Ascending aorta (tissue), 2 donors: ENCODE results near the gene ZFYVE9. TPM values are rescaled to one million over a fixed set of nuclear protein-coding genes. Genes with fewer than 3 reads are reported as not detected.

Source experiments
- DNase-seq, 2 donors: peaks; one replicate each; pipeline ENCODE4 v3.0.0-alpha.2; 2019; ENCODE audit warnings: low spot score in 2 of 2
- H3K27ac ChIP-seq, 2 donors: fragments of 200-600 bp; sonication (generic); one replicate each; pipeline ENCODE4 v1.5.1; 2016 to 2017; ENCODE audit warnings: mild to moderate bottlenecking in 1 of 2
- H3K27me3 ChIP-seq: fragments of 200-600 bp; sonication (generic); one replicate; pipeline ENCODE4 v1.5.1; 2017
- H3K36me3 ChIP-seq, 2 donors: fragments of 200-600 bp; sonication (generic); one replicate each; pipeline ENCODE4 v1.5.1; 2016
- H3K4me1 ChIP-seq, 2 donors: fragments of 200-600 bp; sonication (generic); one replicate each; pipeline ENCODE4 v1.5.1; 2016 to 2017; ENCODE audit warnings: mild to moderate bottlenecking in 1 of 2
- H3K4me3 ChIP-seq, 2 donors: fragments of 200-600 bp; sonication (generic); one replicate each; pipeline ENCODE4 v1.5.1; 2016 to 2017; ENCODE audit warnings: mild to moderate bottlenecking in 1 of 2
- H3K9me3 ChIP-seq, 2 donors: fragments of 200-600 bp; sonication (generic); one replicate each; pipeline ENCODE4 v1.5.1; 2016
- CTCF ChIP-seq, 3 experiments: fragments of 200-600 bp in 2 of 3; fragments of 450-650 bp in 1 of 3; sonication (generic) in 2 of 3; IDR thresholded peaks; one replicate each; pipeline ENCODE4 v1.5.1; 2016 to 2019; ENCODE audit warnings: antibody characterized with exemption in 3 of 3, mild to moderate bottlenecking in 1 of 3, moderate library complexity in 1 of 3
- intact Hi-C: fragments of 100-400 bp; cut with DNase I; formaldehyde crosslinking; loops from one replicate; pipeline ENCODE4 v1.15.1; 2023
- total RNA-seq: library from RNA; depleted of rRNA; stranded (reverse); fragments of >200 nt; gene quantifications from one replicate; pipeline ENCODE4 v1.1.0, GENCODE V29; 2016

Gene ZFYVE9
- total RNA-seq, 1 donor from 2014 or later = 8.1 TPM

- H3K4me3 ChIP-seq = no peak overlapping the region
- intact Hi-C loops = no loop called here
- H3K4me1 ChIP-seq = no peaks in the 10 kb centered on the region
- H3K36me3 ChIP-seq = no peaks in the 10 kb centered on the region
- no peaks in the 10 kb centered on the region for H3K9me3 ChIP-seq
- no peaks in the 10 kb centered on the region for H3K27me3 ChIP-seq
- H3K27ac ChIP-seq = no peak overlapping the region
- no peak for TF ChIP-seq CTCF (IDR thresholded peaks at IDR 0.05)
- DNase-seq = no peak
These were observed 16.0 kb upstream of the ZFYVE9 start for GRCh38 chr1:52125736-52126359.

- H3K4me3 ChIP-seq = no peak overlapping the region
- H3K27me3 ChIP-seq = no peaks in the 10 kb centered on the region
- peak; percentile 50 to 83 (median 51) for TF ChIP-seq CTCF (IDR thresholded peaks at IDR 0.05)
- DNase-seq = no peak
- no peaks in the 10 kb centered on the region for H3K36me3 ChIP-seq
- intact Hi-C loops = loop anchor here (1.0 kb wide), 1 partner anchor 168 kb away; no protein-coding TSS in a partner anchor
- H3K27ac ChIP-seq = no peak overlapping the region
- no peaks in the 10 kb centered on the region for H3K4me1 ChIP-seq
- no peaks in the 10 kb centered on the region for H3K9me3 ChIP-seq
These were observed 14.4 kb upstream of the ZFYVE9 start for GRCh38 chr1:52127181-52128180.

- no peak for DNase-seq
- Histone ChIP-seq H3K9me3 (no peaks in the 10 kb centered on the region), H3K27ac (peak overlapping the region; percentile 96 to 98), H3K36me3 (no peaks in the 10 kb centered on the region), H3K27me3 (no peaks in the 10 kb centered on the region), H3K4me1 (peaks cover 0 to 26% of the 10 kb centered on the region in 2 donors), H3K4me3 (no peak overlapping the region)
- intact Hi-C loops = loop anchor here (2.0 to 10.0 kb wide), 6 partner anchors 122 to 1175 kb away; partner anchors contain the start of genes FAF1, ORC1, PRPF38A and TUT4
- no peak for TF ChIP-seq CTCF (IDR thresholded peaks at IDR 0.05)
These were observed 1.9 kb upstream of the ZFYVE9 start for GRCh38 chr1:52139817-52140540.

GRCh38 chr1:52140633-52141512 is 1.0 kb upstream of the ZFYVE9 start:
- H3K4me1 ChIP-seq = peaks cover 0 to 30% of the 10 kb centered on the region in 2 donors
- peak overlapping the region; percentile 96 to 98 for H3K27ac ChIP-seq

More at GRCh38 chr1:52140633-52141512, 1.0 kb upstream of the ZFYVE9 start:
- no peak for DNase-seq
- intact Hi-C loops = loop anchor here (1.0 to 10.0 kb wide), 7 partner anchors 121 to 1176 kb away; partner anchors contain the start of genes FAF1, ORC1, PRPF38A and TUT4
- no peaks in the 10 kb centered on the region for H3K27me3 ChIP-seq
- no peaks in the 10 kb centered on the region for H3K36me3 ChIP-seq
- H3K9me3 ChIP-seq = no peaks in the 10 kb centered on the region
- H3K4me3 ChIP-seq = peak overlapping the region; percentile 95 to 98
- no peak for TF ChIP-seq CTCF (IDR thresholded peaks at IDR 0.05)
